ENCODE measurements around the gene SCGB1D4. TPM values are rescaled to one million over a fixed set of nuclear protein-coding genes. Genes with fewer than 3 reads are reported as not detected.

Gene SCGB1D4
- polyA plus RNA-seq, 3 donors, result not detected

GRCh38 chr11:62280452-62280851, 18.4 kb downstream of the SCGB1D4 start:
- H3K27ac Mint-ChIP-seq, result no peak overlapping the region
- H3K27me3 Mint-ChIP-seq (ENCODE audit: low read depth in 3 of 3), result peaks cover 0 to 15% (median 6%) of the 10 kb centered on the region in 3 donors
- Histone ChIP-seq H4K20me1 (ENCODE audit: insufficient read depth, low read length) (no peaks in the 10 kb centered on the region), H2AFZ (ENCODE audit: insufficient read depth, low read depth, low read length, poor library complexity, severe bottlenecking) (no peak overlapping the region), H3K79me2 (ENCODE audit: insufficient read depth, low read length) (no peaks in the 10 kb centered on the region), H3K27me3 (ENCODE audit: control insufficient read depth in 2 of 2, insufficient read depth in 2 of 2, low read length in 2 of 2) (peaks cover 0 to 4% of the 10 kb centered on the region in 2 donors), H3K9me3 (replicated peaks in 1 of 2; ENCODE audit: control insufficient read depth in 1 of 2, insufficient read depth in 1 of 2, low read length in 2 of 2) (no peaks in the 10 kb centered on the region), H3K27ac (ENCODE audit: low read depth in 1 of 2, low read length in 2 of 2) (no peak overlapping the region), H3K4me3 (replicated peaks in 1 of 3; ENCODE audit: low read depth in 2 of 3, low read length in 3 of 3) (no peak overlapping the region), H3K36me3 (replicated peaks in 1 of 2; ENCODE audit: control insufficient read depth in 1 of 2, insufficient read depth in 2 of 2, low read length in 2 of 2) (no peaks in the 10 kb centered on the region), H3K4me1 (ENCODE audit: control insufficient read depth in 1 of 2, insufficient read depth in 2 of 2, low read length in 2 of 2) (no peaks in the 10 kb centered on the region), H3K9ac (ENCODE audit: insufficient read depth, low read length, poor library complexity, severe bottlenecking) (no peak overlapping the region), H3K4me2 (replicated peaks; ENCODE audit: extremely low read depth, low read length, poor library complexity, severe bottlenecking) (no peak overlapping the region)
- peaks cover 0 to 8% (median 6%) of the 10 kb centered on the region in 7 donors for H3K9me3 Mint-ChIP-seq
- DNase-seq, result no peak
- H3K4me1 Mint-ChIP-seq, result no peaks in the 10 kb centered on the region
- no peak for TF ChIP-seq CTCF (IDR thresholded peaks at IDR 0.05)
- no peaks in the 10 kb centered on the region for H3K36me3 Mint-ChIP-seq
- H3K4me3 Mint-ChIP-seq, result no peak overlapping the region
- intact Hi-C loops (cut with micrococcal nuclease), result no loop called here

- no peak for DNase-seq
- Histone ChIP-seq H3K27ac (ENCODE audit: low read depth in 1 of 2, low read length in 2 of 2) (no peak overlapping the region), H3K36me3 (replicated peaks in 1 of 2; ENCODE audit: control insufficient read depth in 1 of 2, insufficient read depth in 2 of 2, low read length in 2 of 2) (no peaks in the 10 kb centered on the region), H4K20me1 (ENCODE audit: insufficient read depth, low read length) (no peaks in the 10 kb centered on the region), H3K9me3 (replicated peaks in 1 of 2; ENCODE audit: control insufficient read depth in 1 of 2, insufficient read depth in 1 of 2, low read length in 2 of 2) (no peaks in the 10 kb centered on the region), H3K9ac (ENCODE audit: insufficient read depth, low read length, poor library complexity, severe bottlenecking) (no peak overlapping the region), H3K4me1 (ENCODE audit: control insufficient read depth in 1 of 2, insufficient read depth in 2 of 2, low read length in 2 of 2) (no peaks in the 10 kb centered on the region), H3K27me3 (ENCODE audit: control insufficient read depth in 2 of 2, insufficient read depth in 2 of 2, low read length in 2 of 2) (peaks cover 3% of the 10 kb centered on the region in 2 donors), H3K4me3 (replicated peaks in 1 of 3; ENCODE audit: low read depth in 2 of 3, low read length in 3 of 3) (no peak overlapping the region), H3K79me2 (ENCODE audit: insufficient read depth, low read length) (no peaks in the 10 kb centered on the region), H3K4me2 (replicated peaks; ENCODE audit: extremely low read depth, low read length, poor library complexity, severe bottlenecking) (no peak overlapping the region), H2AFZ (ENCODE audit: insufficient read depth, low read depth, low read length, poor library complexity, severe bottlenecking) (no peak overlapping the region)
- no peaks in the 10 kb centered on the region for H3K36me3 Mint-ChIP-seq
- H3K27ac Mint-ChIP-seq, result peak overlapping the region in 1 of 7 donors; percentile 43
- intact Hi-C loops (cut with micrococcal nuclease), result no loop called here
- H3K4me3 Mint-ChIP-seq, result no peak overlapping the region
- WGBS (ENCODE audit: insufficient coverage), result no CpG with 5 or more reads among the region's 7 CpGs
- no peaks in the 10 kb centered on the region for H3K9me3 Mint-ChIP-seq
- no peak for TF ChIP-seq CTCF (IDR thresholded peaks at IDR 0.05)
- no peaks in the 10 kb centered on the region for H3K4me1 Mint-ChIP-seq
- H3K27me3 Mint-ChIP-seq (ENCODE audit: low read depth in 3 of 3), result peaks cover 3 to 21% (median 13%) of the 10 kb centered on the region in 3 donors
These were observed 25.0 kb downstream of the SCGB1D4 start for GRCh38 chr11:62273789-62274275.
